WERI-Rb-1 (cell line): ENCODE data around the gene SELENOO.

Experiments used
- DNase-seq: peaks from one replicate; pipeline ENCODE4 v3.0.0-alpha.2; 2020
- H3K27ac ChIP-seq: fragments of 250-450 bp; sonication (Bioruptor Pico); 2 replicates; pipeline ENCODE4 v1.5.1; 2020; ENCODE audit warnings: mild to moderate bottlenecking, moderate library complexity
- H3K27me3 ChIP-seq: fragments of 250-450 bp; sonication (Bioruptor Pico); 2 replicates; pipeline ENCODE4 v1.5.1; 2021; ENCODE audit warnings: mild to moderate bottlenecking, low read depth, moderate library complexity; ENCODE audit not compliant: insufficient read depth, severe bottlenecking
- H3K36me3 ChIP-seq: fragments of 250-450 bp; sonication (Bioruptor Pico); 2 replicates; pipeline ENCODE4 v1.5.1; 2020; ENCODE audit warnings: mild to moderate bottlenecking, moderate library complexity
- H3K4me3 ChIP-seq: 2 replicates; pipeline ENCODE4 v1.5.1; 2011; ENCODE audit warnings: low read depth, mild to moderate bottlenecking, control low read depth, low read length
- H3K9me3 ChIP-seq: fragments of 250-450 bp; sonication (Bioruptor Pico); 2 replicates; pipeline ENCODE4 v1.5.1; 2021; ENCODE audit warnings: mild to moderate bottlenecking, moderate library complexity; ENCODE audit not compliant: severe bottlenecking
- CTCF ChIP-seq: IDR thresholded peaks from 2 replicates; pipeline ENCODE4 v1.5.1; 2011; ENCODE audit warnings: low read depth, mild to moderate bottlenecking, control low read depth, inconsistent platforms, low read length

SELENOO gene

GRCh38 chr22:50224071-50224470 lies 23.3 kb downstream of the SELENOO start:
- DNase-seq: no peak
- TF ChIP-seq CTCF: no peak
- H3K27me3 ChIP-seq: no peaks in the 10 kb centered on the region
- H3K4me3 ChIP-seq: no peak overlapping the region
- no peak overlapping the region for H3K27ac ChIP-seq
- H3K36me3 ChIP-seq: peaks cover 53% of the 10 kb centered on the region
- H3K9me3 ChIP-seq: no peaks in the 10 kb centered on the region

- H3K36me3 ChIP-seq: peaks cover 40% of the 10 kb centered on the region
- no peaks in the 10 kb centered on the region for H3K27me3 ChIP-seq
- no peak overlapping the region for H3K27ac ChIP-seq
- no peak for TF ChIP-seq CTCF
- H3K9me3 ChIP-seq: no peaks in the 10 kb centered on the region
- H3K4me3 ChIP-seq: no peak overlapping the region
- no peak for DNase-seq
Measured at GRCh38 chr22:50225200-50225969, 24.6 kb downstream of the SELENOO start.

GRCh38 chr22:50226063-50226874 lies 25.5 kb downstream of the SELENOO start:
- peaks cover 36% of the 10 kb centered on the region for H3K36me3 ChIP-seq
- no peak overlapping the region for H3K4me3 ChIP-seq
- no peak for TF ChIP-seq CTCF
- H3K27ac ChIP-seq: no peak overlapping the region
- DNase-seq: no peak
- H3K9me3 ChIP-seq: no peaks in the 10 kb centered on the region
- no peaks in the 10 kb centered on the region for H3K27me3 ChIP-seq

- H3K27ac ChIP-seq: no peak overlapping the region
- H3K36me3 ChIP-seq: peaks cover 30% of the 10 kb centered on the region
- H3K9me3 ChIP-seq: no peaks in the 10 kb centered on the region
- H3K4me3 ChIP-seq: no peak overlapping the region
- DNase-seq: no peak
- no peaks in the 10 kb centered on the region for H3K27me3 ChIP-seq
- no peak for TF ChIP-seq CTCF
Measured at GRCh38 chr22:50226875-50227165, 26.0 kb downstream of the SELENOO start.

GRCh38 chr22:50227579-50228215 lies 26.9 kb downstream of the SELENOO start:
- TF ChIP-seq CTCF: no peak
- H3K27me3 ChIP-seq: no peaks in the 10 kb centered on the region
- H3K4me3 ChIP-seq: no peak overlapping the region
- DNase-seq: no peak
- no peak overlapping the region for H3K27ac ChIP-seq
- no peaks in the 10 kb centered on the region for H3K9me3 ChIP-seq
- H3K36me3 ChIP-seq: peaks cover 24% of the 10 kb centered on the region
